ENCODE data around the gene ARHGEF28.

ARHGEF28 gene

GRCh38 chr5:73967347-73967746 lies 341.4 kb downstream of the ARHGEF28 start:
- Mint-ChIP-seq H3K27me3 (ENCODE audit: low read depth) (no peaks in the 10 kb centered on the region), H3K36me3 (ENCODE audit: low read depth) (no peaks in the 10 kb centered on the region), H3K4me1 (ENCODE audit: low read depth) (no peaks in the 10 kb centered on the region), H3K9me3 (no peaks in the 10 kb centered on the region), H3K4me3 (no peak overlapping the region), H3K27ac (no peak overlapping the region)

- no peaks in the 10 kb centered on the region for H3K4me1 Mint-ChIP-seq (ENCODE audit: low read depth)
- H3K27ac Mint-ChIP-seq, result no peak overlapping the region
- H3K4me3 Mint-ChIP-seq, result no peak overlapping the region
- no peaks in the 10 kb centered on the region for H3K27me3 Mint-ChIP-seq (ENCODE audit: low read depth)
- H3K9me3 Mint-ChIP-seq, result no peaks in the 10 kb centered on the region
- no peaks in the 10 kb centered on the region for H3K36me3 Mint-ChIP-seq (ENCODE audit: low read depth)
Measured at GRCh38 chr5:73968246-73968645, 342.2 kb downstream of the ARHGEF28 start.

GRCh38 chr5:73968729-73969128 lies 342.7 kb downstream of the ARHGEF28 start:
- H3K9me3 Mint-ChIP-seq, result no peaks in the 10 kb centered on the region

GRCh38 chr5:73969195-73970036 lies 343.4 kb downstream of the ARHGEF28 start:
- Mint-ChIP-seq H3K9me3 (no peaks in the 10 kb centered on the region), H3K4me1 (ENCODE audit: low read depth) (no peaks in the 10 kb centered on the region), H3K27me3 (ENCODE audit: low read depth) (no peaks in the 10 kb centered on the region), H3K4me3 (no peak overlapping the region), H3K36me3 (ENCODE audit: low read depth) (no peaks in the 10 kb centered on the region), H3K27ac (no peak overlapping the region)

More at GRCh38 chr5:73968729-73969128, 342.7 kb downstream of the ARHGEF28 start:
- Mint-ChIP-seq H3K4me3 (no peak overlapping the region), H3K4me1 (ENCODE audit: low read depth) (no peaks in the 10 kb centered on the region), H3K36me3 (ENCODE audit: low read depth) (no peaks in the 10 kb centered on the region), H3K27ac (no peak overlapping the region), H3K27me3 (ENCODE audit: low read depth) (no peaks in the 10 kb centered on the region)

- no peaks in the 10 kb centered on the region for H3K36me3 Mint-ChIP-seq (ENCODE audit: low read depth)
- no peaks in the 10 kb centered on the region for H3K9me3 Mint-ChIP-seq
- no peaks in the 10 kb centered on the region for H3K27me3 Mint-ChIP-seq (ENCODE audit: low read depth)
- H3K4me1 Mint-ChIP-seq (ENCODE audit: low read depth), result no peaks in the 10 kb centered on the region
- no peak overlapping the region for H3K27ac Mint-ChIP-seq
- H3K4me3 Mint-ChIP-seq, result no peak overlapping the region
Measured at GRCh38 chr5:73971326-73971725, 345.3 kb downstream of the ARHGEF28 start.

- no peaks in the 10 kb centered on the region for H3K27me3 Mint-ChIP-seq (ENCODE audit: low read depth)
- H3K27ac Mint-ChIP-seq, result no peak overlapping the region
- H3K4me1 Mint-ChIP-seq (ENCODE audit: low read depth), result no peaks in the 10 kb centered on the region
- no peak overlapping the region for H3K4me3 Mint-ChIP-seq
- no peaks in the 10 kb centered on the region for H3K36me3 Mint-ChIP-seq (ENCODE audit: low read depth)
- H3K9me3 Mint-ChIP-seq, result no peaks in the 10 kb centered on the region
Measured at GRCh38 chr5:73973135-73973534, 347.1 kb downstream of the ARHGEF28 start.

- H3K9me3 Mint-ChIP-seq, result no peaks in the 10 kb centered on the region
- H3K27me3 Mint-ChIP-seq (ENCODE audit: low read depth), result no peaks in the 10 kb centered on the region
- no peak overlapping the region for H3K4me3 Mint-ChIP-seq
- no peaks in the 10 kb centered on the region for H3K36me3 Mint-ChIP-seq (ENCODE audit: low read depth)
- H3K4me1 Mint-ChIP-seq (ENCODE audit: low read depth), result no peaks in the 10 kb centered on the region
- no peak overlapping the region for H3K27ac Mint-ChIP-seq
Measured at GRCh38 chr5:73974871-73975360, 348.9 kb downstream of the ARHGEF28 start.

- H3K4me1 Mint-ChIP-seq (ENCODE audit: low read depth), result no peaks in the 10 kb centered on the region
- H3K27ac Mint-ChIP-seq, result no peak overlapping the region
- H3K36me3 Mint-ChIP-seq (ENCODE audit: low read depth), result no peaks in the 10 kb centered on the region
- H3K4me3 Mint-ChIP-seq, result no peak overlapping the region
- H3K27me3 Mint-ChIP-seq (ENCODE audit: low read depth), result no peaks in the 10 kb centered on the region
- no peaks in the 10 kb centered on the region for H3K9me3 Mint-ChIP-seq
Measured at GRCh38 chr5:73975845-73976244, 349.8 kb downstream of the ARHGEF28 start.

- no peaks in the 10 kb centered on the region for H3K4me1 Mint-ChIP-seq (ENCODE audit: low read depth)
- H3K4me3 Mint-ChIP-seq, result no peak overlapping the region
- no peaks in the 10 kb centered on the region for H3K36me3 Mint-ChIP-seq (ENCODE audit: low read depth)
- H3K27me3 Mint-ChIP-seq (ENCODE audit: low read depth), result no peaks in the 10 kb centered on the region
- H3K9me3 Mint-ChIP-seq, result no peaks in the 10 kb centered on the region
- no peak overlapping the region for H3K27ac Mint-ChIP-seq
Measured at GRCh38 chr5:73977146-73977545, 351.1 kb downstream of the ARHGEF28 start.

GRCh38 chr5:73979321-73979720 lies 353.3 kb downstream of the ARHGEF28 start:
- Mint-ChIP-seq H3K27me3 (ENCODE audit: low read depth) (no peaks in the 10 kb centered on the region), H3K4me1 (ENCODE audit: low read depth) (no peaks in the 10 kb centered on the region), H3K27ac (no peak overlapping the region), H3K36me3 (ENCODE audit: low read depth) (no peaks in the 10 kb centered on the region), H3K4me3 (no peak overlapping the region), H3K9me3 (no peaks in the 10 kb centered on the region)

- Mint-ChIP-seq H3K27me3 (ENCODE audit: low read depth) (no peaks in the 10 kb centered on the region), H3K4me3 (no peak overlapping the region), H3K27ac (no peak overlapping the region), H3K36me3 (ENCODE audit: low read depth) (no peaks in the 10 kb centered on the region), H3K9me3 (no peaks in the 10 kb centered on the region), H3K4me1 (ENCODE audit: low read depth) (no peaks in the 10 kb centered on the region)
Measured at GRCh38 chr5:73981704-73982103, 355.7 kb downstream of the ARHGEF28 start.

GRCh38 chr5:73983644-73984043 lies 357.6 kb downstream of the ARHGEF28 start:
- H3K4me3 Mint-ChIP-seq, result no peak overlapping the region
- no peaks in the 10 kb centered on the region for H3K36me3 Mint-ChIP-seq (ENCODE audit: low read depth)
- H3K27ac Mint-ChIP-seq, result no peak overlapping the region
- H3K27me3 Mint-ChIP-seq (ENCODE audit: low read depth), result no peaks in the 10 kb centered on the region
- H3K9me3 Mint-ChIP-seq, result no peaks in the 10 kb centered on the region
- H3K4me1 Mint-ChIP-seq (ENCODE audit: low read depth), result no peaks in the 10 kb centered on the region

- Mint-ChIP-seq H3K4me1 (ENCODE audit: low read depth) (no peaks in the 10 kb centered on the region), H3K9me3 (no peaks in the 10 kb centered on the region), H3K27ac (no peak overlapping the region), H3K36me3 (ENCODE audit: low read depth) (no peaks in the 10 kb centered on the region), H3K27me3 (ENCODE audit: low read depth) (no peaks in the 10 kb centered on the region), H3K4me3 (no peak overlapping the region)
Measured at GRCh38 chr5:73985145-73985544, 359.1 kb downstream of the ARHGEF28 start.

GRCh38 chr5:73986729-73987128 lies 360.7 kb downstream of the ARHGEF28 start:
- H3K4me3 Mint-ChIP-seq, result no peak overlapping the region
- H3K27ac Mint-ChIP-seq, result no peak overlapping the region
- H3K27me3 Mint-ChIP-seq (ENCODE audit: low read depth), result peaks cover 7% of the 10 kb centered on the region
- H3K36me3 Mint-ChIP-seq (ENCODE audit: low read depth), result no peaks in the 10 kb centered on the region
- no peaks in the 10 kb centered on the region for H3K9me3 Mint-ChIP-seq
- no peaks in the 10 kb centered on the region for H3K4me1 Mint-ChIP-seq (ENCODE audit: low read depth)

GRCh38 chr5:73987915-73988314 lies 361.9 kb downstream of the ARHGEF28 start:
- H3K27me3 Mint-ChIP-seq (ENCODE audit: low read depth), result peaks cover 7% of the 10 kb centered on the region

More at GRCh38 chr5:73987915-73988314, 361.9 kb downstream of the ARHGEF28 start:
- H3K36me3 Mint-ChIP-seq (ENCODE audit: low read depth), result no peaks in the 10 kb centered on the region
- no peaks in the 10 kb centered on the region for H3K9me3 Mint-ChIP-seq
- H3K4me1 Mint-ChIP-seq (ENCODE audit: low read depth), result no peaks in the 10 kb centered on the region
- no peak overlapping the region for H3K4me3 Mint-ChIP-seq
- no peak overlapping the region for H3K27ac Mint-ChIP-seq

All from T-helper 1 cell treated with Interleukin-12 subunit alpha and Interleukin-12 subunit beta and Interleukin-4 antibody, amounts not matched to agents 30 μg/mL and 1 μg/mL, for 36 hours (primary cell).